DOHH2 (cell line): ENCODE data around the gene CNEP1R1.

ENCODE experiments used
- CTCF ChIP-seq: fragments of 200-600 bp; sonication (generic); IDR thresholded peaks from one replicate; pipeline ENCODE4 v1.5.1; 2014; ENCODE audit warnings: antibody characterized with exemption, mild to moderate bottlenecking, low read depth, low read length; ENCODE audit not compliant: poor library complexity, severe bottlenecking
- EZH2phosphoT487 ChIP-seq: fragments of 200-600 bp; sonication (generic); IDR thresholded peaks from 2 replicates; pipeline ENCODE4 v1.6.1; 2017; ENCODE audit warnings: borderline replicate concordance, mild to moderate bottlenecking, antibody characterized with exemption, low read length, moderate library complexity, mixed read lengths

- TF ChIP-seq CTCF (no peak), EZH2phosphoT487 (no peak)
These were observed 18.1 kb upstream of the CNEP1R1 start for GRCh38 chr16:50006964-50007363.
